Measurements from ENCODE around the gene RXFP3.

The RXFP3 gene

GRCh38 chr5:33890131-33891032 lies 45.8 kb upstream of the RXFP3 start:
- Histone ChIP-seq H3K4me2 (ENCODE audit: low read length) (no peak overlapping the region), H4K20me1 (ENCODE audit: control insufficient read depth, insufficient read depth, low read depth, low read length) (no peaks in the 10 kb centered on the region), H3K27ac (ENCODE audit: low read depth, low read length) (no peak overlapping the region), H3K9me3 (ENCODE audit: control insufficient read depth, insufficient read depth, low read length) (no peaks in the 10 kb centered on the region), H3K79me2 (ENCODE audit: control insufficient read depth, low read length) (no peaks in the 10 kb centered on the region), H3K4me3 (ENCODE audit: low read length) (no peak overlapping the region), H3K9me2 (replicated peaks; ENCODE audit: control insufficient read depth, low read length) (no peaks in the 10 kb centered on the region), H3F3A (ENCODE audit: control insufficient read depth, insufficient read depth) (no peaks in the 10 kb centered on the region), H3K36me3 (ENCODE audit: control insufficient read depth, low read length) (no peaks in the 10 kb centered on the region), H3K27me3 (ENCODE audit: control insufficient read depth, low read length) (no peaks in the 10 kb centered on the region; the same call in 1 of the 2 replicates), H3K4me1 (ENCODE audit: control insufficient read depth, low read length) (no peaks in the 10 kb centered on the region)
- no peak for TF ChIP-seq EZH2phosphoT487 (IDR thresholded peaks at IDR 0.05; ENCODE audit: borderline replicate concordance, low read length)
- no peak for TF ChIP-seq CTCF (IDR thresholded peaks at IDR 0.05; ENCODE audit: low read depth, low read length, poor library complexity, severe bottlenecking)

- Histone ChIP-seq H3K27ac (ENCODE audit: low read depth, low read length) (no peak overlapping the region), H3K27me3 (ENCODE audit: control insufficient read depth, low read length) (no peaks in the 10 kb centered on the region; the same call in 1 of the 2 replicates), H3F3A (ENCODE audit: control insufficient read depth, insufficient read depth) (no peaks in the 10 kb centered on the region), H3K9me2 (replicated peaks; ENCODE audit: control insufficient read depth, low read length) (no peaks in the 10 kb centered on the region), H3K36me3 (ENCODE audit: control insufficient read depth, low read length) (no peaks in the 10 kb centered on the region), H3K4me3 (ENCODE audit: low read length) (no peak overlapping the region), H4K20me1 (ENCODE audit: control insufficient read depth, insufficient read depth, low read depth, low read length) (no peaks in the 10 kb centered on the region), H3K9me3 (ENCODE audit: control insufficient read depth, insufficient read depth, low read length) (no peaks in the 10 kb centered on the region), H3K4me2 (ENCODE audit: low read length) (no peak overlapping the region), H3K79me2 (ENCODE audit: control insufficient read depth, low read length) (no peaks in the 10 kb centered on the region), H3K4me1 (ENCODE audit: control insufficient read depth, low read length) (no peaks in the 10 kb centered on the region)
- TF ChIP-seq EZH2phosphoT487 (IDR thresholded peaks at IDR 0.05; ENCODE audit: borderline replicate concordance, low read length) (no peak), CTCF (IDR thresholded peaks at IDR 0.05; ENCODE audit: low read depth, low read length, poor library complexity, severe bottlenecking) (no peak)
These were observed 44.8 kb upstream of the RXFP3 start for GRCh38 chr5:33891446-33891787.

GRCh38 chr5:33891788-33892619 lies 44.2 kb upstream of the RXFP3 start, which contains the start of gene ADAMTS12:
Gene ADAMTS12, minus strand, starts transcription at chr5:33891990. Its CDS starts 134 bp downstream, at chr5:33891856.
- no peaks in the 10 kb centered on the region for H3K9me3 ChIP-seq (ENCODE audit: control insufficient read depth, insufficient read depth, low read length)
- H3K4me1 ChIP-seq (ENCODE audit: control insufficient read depth, low read length) = no peaks in the 10 kb centered on the region
- no peaks in the 10 kb centered on the region for H3F3A ChIP-seq (ENCODE audit: control insufficient read depth, insufficient read depth)
- no peaks in the 10 kb centered on the region for H3K79me2 ChIP-seq (ENCODE audit: control insufficient read depth, low read length)
- H3K4me2 ChIP-seq (ENCODE audit: low read length) = no peak within 1 kb of the TSS
- H3K27me3 ChIP-seq (ENCODE audit: control insufficient read depth, low read length) = no peaks in the 10 kb centered on the region; the same call in 1 of the 2 replicates
- no peak within 1 kb of the TSS for H3K4me3 ChIP-seq (ENCODE audit: low read length)
- H3K9me2 ChIP-seq (replicated peaks; ENCODE audit: control insufficient read depth, low read length) = no peaks in the 10 kb centered on the region
- no peaks in the 10 kb centered on the region for H3K36me3 ChIP-seq (ENCODE audit: control insufficient read depth, low read length)
- H3K27ac ChIP-seq (ENCODE audit: low read depth, low read length) = no peak within 1 kb of the TSS
- no peaks in the 10 kb centered on the region for H4K20me1 ChIP-seq (ENCODE audit: control insufficient read depth, insufficient read depth, low read depth, low read length)
- TF ChIP-seq CTCF (IDR thresholded peaks at IDR 0.05; ENCODE audit: low read depth, low read length, poor library complexity, severe bottlenecking) = no peak
- TF ChIP-seq EZH2phosphoT487 (IDR thresholded peaks at IDR 0.05; ENCODE audit: borderline replicate concordance, low read length) = no peak

Data from DOHH2 (cell line).